Esophagus muscularis mucosa (tissue), 4 donors: ENCODE data around the gene ZFX. TPM values are rescaled to one million over a fixed set of nuclear protein-coding genes. Genes with fewer than 3 reads are reported as not detected.
A peak's percentile ranks its signal among the peaks of the same experiment; 100 is the strongest.

ENCODE experiments used
- DNase-seq: peaks from one replicate; pipeline ENCODE4 v3.0.0-alpha.2; 2017; ENCODE audit errors: extremely low spot score
- H3K27ac ChIP-seq, 4 donors: fragments of 200-600 bp; sonication (generic); replicated peaks in 1 of 4; 1 replicate in 3 of 4; 2 replicates in 1 of 4; pipeline ENCODE4 v1.5.1; 2016 to 2019; ENCODE audit warnings: mild to moderate bottlenecking in 1 of 4
- H3K27me3 ChIP-seq, 4 donors: fragments of 200-600 bp; sonication (generic); one replicate each; pipeline versions ENCODE4 v1.5.1 to v1.6.0; 2016 to 2019
- H3K36me3 ChIP-seq, 4 donors: fragments of 200-600 bp; sonication (generic); one replicate each; pipeline ENCODE4 v1.5.1; 2016 to 2019
- H3K4me1 ChIP-seq, 4 donors: fragments of 200-600 bp; sonication (generic); one replicate each; pipeline ENCODE4 v1.5.1; 2016 to 2019
- H3K4me3 ChIP-seq, 4 donors: fragments of 200-600 bp; sonication (generic); 1 replicate in 2 of 4; 2 replicates in 2 of 4; pipeline ENCODE4 v1.5.1; 2016 to 2019; ENCODE audit warnings: mild to moderate bottlenecking in 4 of 4, moderate library complexity in 1 of 4
- H3K9me3 ChIP-seq, 4 donors: fragments of 200-600 bp; sonication (generic); 1 replicate in 3 of 4; 2 replicates in 1 of 4; pipeline ENCODE4 v1.5.1; 2016 to 2019
- CTCF ChIP-seq, 3 experiments: fragments of 200-600 bp in 2 of 3; fragments of 450-650 bp in 1 of 3; sonication (generic) in 2 of 3; IDR thresholded peaks; one replicate each; pipeline ENCODE4 v1.5.1; 2017 to 2019; ENCODE audit warnings: antibody characterized with exemption in 3 of 3, mild to moderate bottlenecking in 2 of 3, moderate library complexity in 1 of 3
- EP300 ChIP-seq: sonication (generic); formaldehyde crosslinking; IDR thresholded peaks from one replicate; pipeline ENCODE4 v1.6.1; 2017; ENCODE audit warnings: antibody characterized with exemption
- POLR2A ChIP-seq: fragments of 450-650 bp; IDR thresholded peaks from one replicate; pipeline ENCODE4 v1.6.1; 2017; ENCODE audit warnings: antibody characterized with exemption, moderate library complexity, mild to moderate bottlenecking, low read depth
- POLR2AphosphoS5 ChIP-seq, 2 donors: sonication (generic); formaldehyde crosslinking; IDR thresholded peaks; one replicate each; pipeline ENCODE4 v1.6.1; 2017; ENCODE audit warnings: antibody characterized with exemption in 2 of 2
- WGBS: methylation state at CpG from one replicate; pipeline ENCODE4 v1.1.5; 2018; 5-methylcytosine and 5-hydroxymethylcytosine counted together
- intact Hi-C: fragments of 100-400 bp; cut with DNase I; formaldehyde crosslinking; loops from one replicate; pipeline ENCODE4 v1.15.1; 2023
- small RNA-seq, 3 donors: library from RNA; depleted of rRNA; stranded (forward); fragments of <200 nt; gene quantifications; one replicate each; pipeline ENCODE3, GENCODE V24; 2016
- total RNA-seq, 4 donors: library from RNA; depleted of rRNA; stranded (reverse); fragments of >200 nt; gene quantifications; one replicate each; pipeline versions ENCODE4 v1.1.0 to v1.2.1, GENCODE V29; 2016

The ZFX gene
- total RNA-seq, 4 donors from 2014 or later = 52.3 to 75.6 (median 66.4) TPM

GRCh38 chrX:24259544-24260240, 110.2 kb downstream of the ZFX start:
- no peak for TF ChIP-seq POLR2A
- TF ChIP-seq POLR2AphosphoS5 (IDR thresholded peaks at IDR 0.05) = no peak
- TF ChIP-seq EP300 = no peak
- peak; percentile 58 to 60 (median 59) for TF ChIP-seq CTCF (IDR thresholded peaks at IDR 0.05)
- H3K27me3 ChIP-seq = no peaks in the 10 kb centered on the region
- no peak overlapping the region for H3K4me3 ChIP-seq
- 65% methylated on average over 9 of the region's 9 CpGs for WGBS
- H3K36me3 ChIP-seq = no peaks in the 10 kb centered on the region
- H3K27ac ChIP-seq = no peak overlapping the region
- DNase-seq = no peak
- peaks cover 0 to 8% (median 2%) of the 10 kb centered on the region in 4 donors for H3K4me1 ChIP-seq
- H3K9me3 ChIP-seq = no peaks in the 10 kb centered on the region
- intact Hi-C loops = loop anchor here (5.0 to 10.0 kb wide), 3 partner anchors 113 to 235 kb away; no protein-coding TSS in a partner anchor

GRCh38 chrX:24260842-24261550, 111.5 kb downstream of the ZFX start:
- intact Hi-C loops = loop anchor here (5.0 kb wide), 1 partner anchor 131 kb away; no protein-coding TSS in a partner anchor
- WGBS = 54% methylated on average over 10 of the region's 10 CpGs
- no peak for DNase-seq
- no peak overlapping the region for H3K4me3 ChIP-seq
- peaks cover 0 to 8% (median 2%) of the 10 kb centered on the region in 4 donors for H3K4me1 ChIP-seq
- TF ChIP-seq CTCF (IDR thresholded peaks at IDR 0.05) (no peak), POLR2AphosphoS5 (IDR thresholded peaks at IDR 0.05) (no peak), EP300 (no peak), POLR2A (no peak)
- no peaks in the 10 kb centered on the region for H3K27me3 ChIP-seq
- no peaks in the 10 kb centered on the region for H3K9me3 ChIP-seq
- peak overlapping the region in 2 of 4 donors; percentile 44 to 51 for H3K27ac ChIP-seq
- H3K36me3 ChIP-seq = no peaks in the 10 kb centered on the region

- intact Hi-C loops = loop anchor here (5.0 kb wide), 1 partner anchor 130 kb away; no protein-coding TSS in a partner anchor
- Histone ChIP-seq H3K36me3 (no peaks in the 10 kb centered on the region), H3K27ac (no peak overlapping the region), H3K4me3 (no peak overlapping the region), H3K4me1 (peaks cover 0 to 8% (median 2%) of the 10 kb centered on the region in 4 donors), H3K9me3 (no peaks in the 10 kb centered on the region), H3K27me3 (no peaks in the 10 kb centered on the region)
- 85% methylated on average over 3 of the region's 3 CpGs for WGBS
- TF ChIP-seq CTCF (IDR thresholded peaks at IDR 0.05) (no peak), POLR2AphosphoS5 (IDR thresholded peaks at IDR 0.05) (no peak), EP300 (no peak), POLR2A (no peak)
- no peak for DNase-seq
Observed at GRCh38 chrX:24262309-24262708, 112.8 kb downstream of the ZFX start.

GRCh38 chrX:24264383-24264782, 114.9 kb downstream of the ZFX start:
- Histone ChIP-seq H3K36me3 (no peaks in the 10 kb centered on the region), H3K4me3 (no peak overlapping the region), H3K9me3 (no peaks in the 10 kb centered on the region), H3K4me1 (peaks cover 0 to 8% (median 2%) of the 10 kb centered on the region in 4 donors), H3K27me3 (no peaks in the 10 kb centered on the region), H3K27ac (no peak overlapping the region)
- intact Hi-C loops = loop anchor here (5.0 kb wide), 1 partner anchor 128 kb away; no protein-coding TSS in a partner anchor
- WGBS = 75% methylated on average over 6 of the region's 6 CpGs
- TF ChIP-seq POLR2AphosphoS5 (IDR thresholded peaks at IDR 0.05) = no peak
- no peak for DNase-seq

Small RNA genes within 50 kb of the gene (small RNA-seq; reads per million reads assigned to genes)
- gene RF00263 = 0 reads per million in 3 donors

Other genes with a start within 250 kb of the ZFX start
- 10 to 100 TPM in 1 of 4 donors, 1 to 10 TPM in 3; 7.5 to 10.2 (median 9.5) TPM for gene APOO, start 241.8 kb upstream of the ZFX start, total RNA-seq
- gene CXorf58, start 241.7 kb upstream of the ZFX start, total RNA-seq = under 1 TPM in 1 of 4 donors, not detected in 3; 0.29 TPM
- 10 to 100 TPM in 3 of 4 donors, 1 to 10 TPM in 1; 8.0 to 21.5 (median 13.0) TPM for gene KLHL15, start 122.5 kb upstream of the ZFX start, total RNA-seq
- 100 to 1,000 TPM; 116 to 159 (median 126) TPM for gene EIF2S3, start 94.8 kb upstream of the ZFX start, total RNA-seq
- gene SUPT20HL2, start 164.3 kb downstream of the ZFX start, total RNA-seq = under 1 TPM in 1 of 4 donors, not detected in 3; 0.33 TPM
- not detected for gene SUPT20HL1, start 210.9 kb downstream of the ZFX start, total RNA-seq